Trophoblast cell (in vitro differentiated cells and primary cell): Measurements from ENCODE around the gene SRR.

Experiments used
- DNase-seq, 2 donors: peaks; one replicate each; pipeline ENCODE4 v3.0.0-alpha.2; 2016
- H2AFZ ChIP-seq: 2 replicates; pipeline ENCODE4 v1.6.1; 2013; ENCODE audit warnings: low read length, moderate library complexity, mild to moderate bottlenecking; ENCODE audit not compliant: insufficient read depth, poor library complexity
- H2AK5ac ChIP-seq: 2 replicates; pipeline ENCODE4 v1.6.1; 2013; ENCODE audit warnings: mild to moderate bottlenecking, low read length
- H2BK120ac ChIP-seq: 2 replicates; pipeline ENCODE4 v1.6.1; 2013; ENCODE audit warnings: low read length, mild to moderate bottlenecking, moderate library complexity; ENCODE audit not compliant: insufficient read depth, poor library complexity
- H2BK12ac ChIP-seq: 2 replicates; pipeline ENCODE4 v1.6.1; 2013; ENCODE audit warnings: mild to moderate bottlenecking, low read length, moderate library complexity
- H2BK5ac ChIP-seq: 2 replicates; pipeline ENCODE4 v1.6.1; 2013; ENCODE audit warnings: low read length, low read depth, moderate library complexity, mild to moderate bottlenecking; ENCODE audit not compliant: poor library complexity
- H3K14ac ChIP-seq: 2 replicates; pipeline ENCODE4 v1.6.1; 2013; ENCODE audit warnings: mild to moderate bottlenecking, low read length
- H3K18ac ChIP-seq: 2 replicates; pipeline ENCODE4 v1.6.1; 2013; ENCODE audit warnings: mild to moderate bottlenecking, low read length
- H3K23ac ChIP-seq: 2 replicates; pipeline ENCODE4 v1.6.1; 2013; ENCODE audit warnings: low read length
- H3K27ac ChIP-seq: 2 replicates; pipeline ENCODE4 v1.5.1; 2013; ENCODE audit warnings: low read depth, mild to moderate bottlenecking, inconsistent platforms, low read length, moderate library complexity
- H3K27me3 ChIP-seq: 2 replicates; pipeline ENCODE4 v1.6.1; 2013; ENCODE audit warnings: inconsistent platforms, mild to moderate bottlenecking, low read length, moderate library complexity; ENCODE audit not compliant: insufficient read depth
- H3K36me3 ChIP-seq, 2 experiments: 1 replicate in 1 of 2; 2 replicates in 1 of 2; pipeline ENCODE4 v1.6.1; 2013; ENCODE audit warnings: low read length in 2 of 2, mild to moderate bottlenecking in 2 of 2, moderate library complexity in 1 of 2; ENCODE audit not compliant: insufficient read depth in 2 of 2, control insufficient read depth in 1 of 2
- H3K4ac ChIP-seq: 2 replicates; pipeline ENCODE4 v1.6.1; 2013; ENCODE audit warnings: low read depth, mild to moderate bottlenecking, low read length, moderate library complexity
- H3K4me1 ChIP-seq, 2 experiments: 1 replicate in 1 of 2; 2 replicates in 1 of 2; pipeline ENCODE4 v1.6.1; 2013; ENCODE audit warnings: low read length in 2 of 2, mild to moderate bottlenecking in 2 of 2, moderate library complexity in 1 of 2; ENCODE audit not compliant: insufficient read depth in 2 of 2, control insufficient read depth in 1 of 2
- H3K4me2 ChIP-seq: 2 replicates; pipeline ENCODE4 v1.6.1; 2013; ENCODE audit warnings: inconsistent platforms, mild to moderate bottlenecking, low read length, moderate library complexity
- H3K4me3 ChIP-seq: 2 replicates; pipeline ENCODE4 v1.5.1; 2013; ENCODE audit warnings: mild to moderate bottlenecking, low read depth, low read length, inconsistent platforms
- H3K79me1 ChIP-seq: one replicate; pipeline ENCODE4 v1.6.1; 2013; ENCODE audit warnings: low read length
- H3K79me2 ChIP-seq: 2 replicates; pipeline ENCODE4 v1.6.1; 2013; ENCODE audit warnings: low read length, mild to moderate bottlenecking; ENCODE audit not compliant: control insufficient read depth, insufficient read depth, poor library complexity
- H3K9ac ChIP-seq: 2 replicates; pipeline ENCODE4 v1.6.1; 2013; ENCODE audit warnings: mild to moderate bottlenecking, low read length
- H3K9me3 ChIP-seq: 2 replicates; pipeline ENCODE4 v1.6.1; 2013; ENCODE audit warnings: low read depth, mild to moderate bottlenecking, control low read depth, inconsistent platforms, low read length; ENCODE audit not compliant: insufficient read depth
- H4K12ac ChIP-seq: 2 replicates; pipeline ENCODE4 v1.6.1; 2013; ENCODE audit warnings: low read depth, mild to moderate bottlenecking, low read length, moderate library complexity
- H4K8ac ChIP-seq: 2 replicates; pipeline ENCODE4 v1.6.1; 2013; ENCODE audit warnings: low read depth, mild to moderate bottlenecking, low read length, moderate library complexity
- H4K91ac ChIP-seq: one replicate; pipeline ENCODE4 v1.6.1; 2013; ENCODE audit warnings: low read depth, mild to moderate bottlenecking, low read length, moderate library complexity
- WGBS: extraction: QIAGEN DNeasy Blood & Tissue Kit; methylation state at CpG from one replicate; pipeline ENCODE4 v1.1.7; 2013; ENCODE audit warnings: missing lambda C conversion rate; ENCODE audit not compliant: insufficient read length, insufficient coverage; ENCODE audit errors: extremely low coverage; 5-methylcytosine and 5-hydroxymethylcytosine counted together

Gene SRR

DNA sequence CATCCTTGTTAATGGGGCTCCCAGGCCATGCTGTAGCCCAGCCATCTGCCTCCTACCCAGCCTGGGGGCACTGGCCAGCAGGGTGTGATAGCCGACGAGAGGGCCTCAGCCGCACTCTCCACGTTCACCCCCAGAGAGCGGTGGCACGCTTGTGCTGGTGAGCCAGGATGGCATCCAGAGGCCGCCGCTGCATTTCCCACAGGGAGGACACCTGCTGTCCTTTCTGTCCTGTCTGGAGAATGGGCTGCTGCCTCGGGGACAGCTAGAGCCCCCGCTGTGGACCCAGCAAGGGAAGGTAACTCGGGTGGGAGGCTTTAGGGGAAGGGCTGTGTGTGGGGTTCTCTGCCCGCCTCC is 61.0 kb downstream of the SRR start:
- Histone ChIP-seq H3K4me3 (no peak overlapping the region), H2AFZ (no peak overlapping the region), H2BK12ac (no peak overlapping the region), H3K9me3 (peaks cover 1% of the 10 kb centered on the region), H3K4ac (no peak overlapping the region), H4K12ac (no peak overlapping the region), H3K79me1 (no peaks in the 10 kb centered on the region), H3K9ac (no peak overlapping the region), H2BK5ac (no peak overlapping the region), H2BK120ac (no peak overlapping the region), H3K79me2 (no peaks in the 10 kb centered on the region), H3K18ac (no peak overlapping the region), H3K4me2 (no peak overlapping the region), H2AK5ac (no peak overlapping the region), H3K23ac (no peak overlapping the region), H4K91ac (no peak overlapping the region), H3K27me3 (no peaks in the 10 kb centered on the region), H3K14ac (no peak overlapping the region), H3K36me3 (peaks cover 56 to 65% of the 10 kb centered on the region in 2 experiments), H3K27ac (no peak overlapping the region), H4K8ac (no peak overlapping the region), H3K4me1 (no peaks in the 10 kb centered on the region)
- no peak for DNase-seq
- no CpG with 5 or more reads among the region's 12 CpGs for WGBS

GRCh38 chr17:2365132-2365531 is 61.4 kb downstream of the SRR start:
- H2AK5ac ChIP-seq, result no peak overlapping the region
- H3K4ac ChIP-seq, result no peak overlapping the region
- H3K27me3 ChIP-seq, result no peaks in the 10 kb centered on the region
- no peak overlapping the region for H3K4me2 ChIP-seq
- no peak overlapping the region for H3K9ac ChIP-seq
- H3K14ac ChIP-seq, result no peak overlapping the region
- no peak overlapping the region for H3K23ac ChIP-seq
- no peak overlapping the region for H3K4me3 ChIP-seq
- H4K91ac ChIP-seq, result no peak overlapping the region
- no peak overlapping the region for H4K12ac ChIP-seq
- no peaks in the 10 kb centered on the region for H3K79me2 ChIP-seq
- peaks cover 60 to 63% of the 10 kb centered on the region in 2 experiments for H3K36me3 ChIP-seq
- peaks cover 1% of the 10 kb centered on the region for H3K9me3 ChIP-seq
- no CpG with 5 or more reads among the region's 20 CpGs for WGBS
- no peak overlapping the region for H3K27ac ChIP-seq
- DNase-seq, result no peak
- H2BK12ac ChIP-seq, result no peak overlapping the region
- no peak overlapping the region for H2BK5ac ChIP-seq
- H3K79me1 ChIP-seq, result no peaks in the 10 kb centered on the region
- H3K4me1 ChIP-seq, result no peaks in the 10 kb centered on the region
- no peak overlapping the region for H2AFZ ChIP-seq
- H3K18ac ChIP-seq, result no peak overlapping the region
- H2BK120ac ChIP-seq, result no peak overlapping the region
- no peak overlapping the region for H4K8ac ChIP-seq

DNA sequence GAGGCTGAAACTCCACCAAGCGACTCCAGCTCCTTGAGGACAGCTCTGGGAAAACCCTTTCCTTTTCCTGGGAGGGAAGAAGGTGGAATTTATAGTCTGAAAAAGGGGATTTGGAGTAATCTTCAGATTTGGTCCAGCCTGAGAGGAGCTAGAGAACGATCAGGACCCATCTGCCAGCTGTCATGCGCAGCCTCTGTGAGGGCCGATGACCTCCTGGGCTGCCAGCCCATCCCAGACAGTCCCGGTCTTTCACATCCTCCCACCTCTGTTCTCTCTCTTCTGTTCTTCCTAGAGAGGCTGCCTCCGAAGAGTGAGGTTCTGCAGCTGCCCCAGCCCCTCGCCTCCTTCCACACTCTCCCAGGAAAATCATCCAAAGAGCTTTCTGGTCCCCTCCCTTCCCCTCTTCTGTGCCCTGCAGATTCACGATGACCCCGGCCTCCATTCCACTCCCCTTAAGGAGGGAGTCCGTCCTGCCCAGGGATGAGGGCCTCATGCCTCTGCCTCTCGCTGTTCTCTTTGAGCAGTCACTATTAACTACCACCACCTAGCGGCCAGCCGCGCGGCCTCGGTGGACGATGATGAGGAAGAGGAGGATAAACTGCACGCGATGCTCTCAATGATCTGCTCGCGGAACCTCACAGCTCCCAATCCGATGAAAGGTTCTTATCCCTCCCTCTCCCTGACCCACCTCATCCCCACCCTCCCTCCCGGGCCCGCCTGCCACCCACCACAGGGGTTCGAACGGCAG is 63.2 kb downstream of the SRR start:
- no peak overlapping the region for H2AK5ac ChIP-seq
- H3K79me2 ChIP-seq, result no peaks in the 10 kb centered on the region
- WGBS, result no CpG with 5 or more reads among the region's 26 CpGs
- H2BK5ac ChIP-seq, result no peak overlapping the region
- H3K4me1 ChIP-seq, result no peaks in the 10 kb centered on the region
- H3K79me1 ChIP-seq, result no peaks in the 10 kb centered on the region
- H3K18ac ChIP-seq, result no peak overlapping the region
- H2BK12ac ChIP-seq, result no peak overlapping the region
- H3K9ac ChIP-seq, result no peak overlapping the region
- H2AFZ ChIP-seq, result no peak overlapping the region
- H3K4me3 ChIP-seq, result no peak overlapping the region
- H3K14ac ChIP-seq, result no peak overlapping the region
- no peaks in the 10 kb centered on the region for H3K9me3 ChIP-seq
- peak in 1 of 2 donors; percentile 28 for DNase-seq
- H4K8ac ChIP-seq, result no peak overlapping the region
- H4K91ac ChIP-seq, result no peak overlapping the region
- no peak overlapping the region for H3K27ac ChIP-seq
- H3K36me3 ChIP-seq, result peaks cover 52 to 64% of the 10 kb centered on the region in 2 experiments
- H2BK120ac ChIP-seq, result no peak overlapping the region
- H3K27me3 ChIP-seq, result no peaks in the 10 kb centered on the region
- no peak overlapping the region for H3K4ac ChIP-seq
- H4K12ac ChIP-seq, result no peak overlapping the region
- H3K4me2 ChIP-seq, result no peak overlapping the region
- H3K23ac ChIP-seq, result no peak overlapping the region

- H3K18ac ChIP-seq, result no peak overlapping the region
- H3K4ac ChIP-seq, result no peak overlapping the region
- no peak overlapping the region for H4K12ac ChIP-seq
- H3K4me1 ChIP-seq, result no peaks in the 10 kb centered on the region
- no peak overlapping the region for H4K8ac ChIP-seq
- no peak overlapping the region for H3K14ac ChIP-seq
- WGBS, result no CpG with 5 or more reads among the region's 8 CpGs
- no peak overlapping the region for H3K23ac ChIP-seq
- H2AFZ ChIP-seq, result no peak overlapping the region
- no peak overlapping the region for H3K4me2 ChIP-seq
- H3K36me3 ChIP-seq, result peaks cover 51 to 62% of the 10 kb centered on the region in 2 experiments
- no peak overlapping the region for H3K27ac ChIP-seq
- no peak overlapping the region for H2BK120ac ChIP-seq
- H3K9ac ChIP-seq, result no peak overlapping the region
- no peak overlapping the region for H2BK5ac ChIP-seq
- H3K79me2 ChIP-seq, result no peaks in the 10 kb centered on the region
- H2AK5ac ChIP-seq, result no peak overlapping the region
- no peak for DNase-seq
- no peak overlapping the region for H3K4me3 ChIP-seq
- H3K79me1 ChIP-seq, result no peaks in the 10 kb centered on the region
- H3K27me3 ChIP-seq, result no peaks in the 10 kb centered on the region
- no peak overlapping the region for H4K91ac ChIP-seq
- H2BK12ac ChIP-seq, result no peak overlapping the region
- peaks cover 3% of the 10 kb centered on the region for H3K9me3 ChIP-seq
These were observed 64.6 kb downstream of the SRR start for GRCh38 chr17:2368359-2368758.
